Astrocyte of the spinal cord (primary cell): Measurements from ENCODE around the gene KIDINS220.

ENCODE experiments used
- DNase-seq: peaks from one replicate; pipeline ENCODE4 v3.0.0; 2011; ENCODE audit warnings: low read depth, low spot score
- H3K4me3 ChIP-seq: 2 replicates; pipeline ENCODE4 v1.5.1; 2011; ENCODE audit warnings: low read depth, mild to moderate bottlenecking, low read length, moderate library complexity
- in situ Hi-C: cut with HindIII; loops from 2 replicates; pipeline ENCODE4 v1.10.0; 2017; ENCODE audit warnings: low sequenced_read_pairs
- TF ChIP-seq, protein P1 (sequence below): IDR thresholded peaks from 2 replicates; pipeline ENCODE4 v1.5.1; 2012; ENCODE audit warnings: low read depth, mild to moderate bottlenecking, low read length, inconsistent platforms

Gene KIDINS220

DNA sequence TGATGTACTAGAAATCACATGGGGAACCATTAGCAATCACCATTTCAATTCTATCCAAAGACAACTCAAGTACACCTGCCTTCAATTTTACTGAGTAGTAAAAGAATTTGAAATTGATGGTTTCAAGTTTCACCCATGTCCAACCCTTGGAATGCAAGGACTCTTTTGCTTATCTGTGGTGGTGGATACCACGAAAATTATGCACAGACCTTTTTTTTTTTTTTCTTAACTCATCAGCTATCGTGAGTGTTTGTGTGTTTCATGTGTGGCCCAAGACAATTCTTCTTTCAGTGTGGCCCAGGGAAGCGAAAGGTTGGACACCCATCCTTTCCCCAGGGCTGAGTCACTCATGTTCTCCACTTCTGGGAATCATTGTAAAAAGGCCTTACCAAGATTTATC lies 132.5 kb downstream of the KIDINS220 start:
- TF ChIP-seq, protein P1, sequence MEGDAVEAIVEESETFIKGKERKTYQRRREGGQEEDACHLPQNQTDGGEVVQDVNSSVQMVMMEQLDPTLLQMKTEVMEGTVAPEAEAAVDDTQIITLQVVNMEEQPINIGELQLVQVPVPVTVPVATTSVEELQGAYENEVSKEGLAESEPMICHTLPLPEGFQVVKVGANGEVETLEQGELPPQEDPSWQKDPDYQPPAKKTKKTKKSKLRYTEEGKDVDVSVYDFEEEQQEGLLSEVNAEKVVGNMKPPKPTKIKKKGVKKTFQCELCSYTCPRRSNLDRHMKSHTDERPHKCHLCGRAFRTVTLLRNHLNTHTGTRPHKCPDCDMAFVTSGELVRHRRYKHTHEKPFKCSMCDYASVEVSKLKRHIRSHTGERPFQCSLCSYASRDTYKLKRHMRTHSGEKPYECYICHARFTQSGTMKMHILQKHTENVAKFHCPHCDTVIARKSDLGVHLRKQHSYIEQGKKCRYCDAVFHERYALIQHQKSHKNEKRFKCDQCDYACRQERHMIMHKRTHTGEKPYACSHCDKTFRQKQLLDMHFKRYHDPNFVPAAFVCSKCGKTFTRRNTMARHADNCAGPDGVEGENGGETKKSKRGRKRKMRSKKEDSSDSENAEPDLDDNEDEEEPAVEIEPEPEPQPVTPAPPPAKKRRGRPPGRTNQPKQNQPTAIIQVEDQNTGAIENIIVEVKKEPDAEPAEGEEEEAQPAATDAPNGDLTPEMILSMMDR: no peak
- H3K4me3 ChIP-seq: no peak overlapping the region
- DNase-seq: no peak
- in situ Hi-C loops: no loop called here

DNA sequence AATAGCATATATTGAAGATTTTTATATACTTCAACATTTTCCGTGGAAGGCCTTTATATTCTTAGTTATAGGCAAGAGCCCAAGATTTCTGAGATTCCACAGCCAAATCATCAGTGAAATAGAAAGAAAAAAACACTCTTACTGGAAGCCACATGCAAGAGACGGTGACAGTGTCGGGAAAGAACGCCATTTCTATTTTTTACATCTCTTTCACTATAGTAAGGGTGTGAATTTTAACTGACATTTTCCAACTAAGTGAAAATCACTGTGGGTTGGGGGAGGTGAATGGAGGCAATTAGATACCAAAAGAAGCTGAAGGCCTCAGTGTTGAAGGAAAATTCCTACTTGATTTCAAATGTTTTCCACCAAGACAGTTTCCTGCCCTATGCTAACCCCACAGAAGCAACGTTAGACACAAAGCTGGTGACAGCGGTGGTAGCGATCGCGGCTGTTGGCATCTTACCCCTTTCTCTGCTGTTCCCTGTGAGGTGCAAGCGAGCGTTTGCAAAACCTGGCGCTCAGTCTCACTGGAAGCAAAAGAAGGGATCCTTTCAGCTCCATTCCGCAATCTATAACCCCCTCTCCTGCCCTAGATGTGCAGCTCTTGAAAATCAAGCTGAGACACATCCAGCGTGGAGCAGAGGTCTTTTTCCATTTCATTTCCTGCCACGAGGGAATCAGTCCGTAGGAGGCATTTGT lies 135.6 kb downstream of the KIDINS220 start:
- TF ChIP-seq, protein P1: no peak

DNA sequence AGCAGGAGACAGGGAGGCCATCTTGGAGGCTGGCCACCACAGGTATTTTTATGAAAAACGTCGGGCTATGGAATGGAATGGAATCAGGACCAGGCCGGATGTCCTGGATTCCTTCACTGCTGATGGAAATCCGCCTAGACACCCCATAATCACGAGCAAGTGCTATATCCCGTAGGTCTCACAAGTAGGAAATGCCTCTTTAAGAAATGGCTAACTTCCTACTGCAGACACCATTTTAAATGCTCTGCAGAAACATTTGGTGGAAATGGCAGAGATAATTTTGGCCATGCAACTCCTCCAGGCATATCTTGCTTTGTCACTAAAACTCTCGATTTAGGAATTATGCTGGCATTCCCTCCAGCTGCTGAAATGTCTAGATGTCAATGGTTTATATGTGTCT lies 137.6 kb downstream of the KIDINS220 start:
- no peak for DNase-seq
- H3K4me3 ChIP-seq: no peak overlapping the region
- TF ChIP-seq, protein P1: no peak
- in situ Hi-C loops: no loop called here

More for the DNA sequence above, 135.6 kb downstream of the KIDINS220 start:
- in situ Hi-C loops: no loop called here
- H3K4me3 ChIP-seq: no peak overlapping the region
- DNase-seq: no peak

DNA sequence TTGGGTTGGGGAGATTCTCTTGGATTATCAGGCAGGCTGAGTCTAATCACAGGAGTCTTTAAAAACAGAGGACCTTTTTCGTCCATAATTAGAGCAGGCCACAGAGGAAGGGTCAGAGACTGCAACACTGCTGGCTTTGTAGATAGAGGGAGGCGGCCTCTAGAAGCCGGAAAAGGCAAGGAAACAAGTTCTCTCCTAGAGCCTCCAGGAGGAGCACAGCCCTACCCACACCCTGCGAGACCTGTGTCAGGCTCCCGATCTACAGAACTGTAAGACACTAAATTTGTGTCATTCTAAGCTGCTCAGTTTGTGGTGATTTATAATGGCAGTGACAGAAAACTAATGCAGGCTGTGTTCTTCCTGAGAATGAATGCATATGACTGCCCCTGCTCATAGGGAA lies 140.2 kb downstream of the KIDINS220 start:
- no peak for DNase-seq
- in situ Hi-C loops: no loop called here
- TF ChIP-seq, protein P1: no peak

DNA sequence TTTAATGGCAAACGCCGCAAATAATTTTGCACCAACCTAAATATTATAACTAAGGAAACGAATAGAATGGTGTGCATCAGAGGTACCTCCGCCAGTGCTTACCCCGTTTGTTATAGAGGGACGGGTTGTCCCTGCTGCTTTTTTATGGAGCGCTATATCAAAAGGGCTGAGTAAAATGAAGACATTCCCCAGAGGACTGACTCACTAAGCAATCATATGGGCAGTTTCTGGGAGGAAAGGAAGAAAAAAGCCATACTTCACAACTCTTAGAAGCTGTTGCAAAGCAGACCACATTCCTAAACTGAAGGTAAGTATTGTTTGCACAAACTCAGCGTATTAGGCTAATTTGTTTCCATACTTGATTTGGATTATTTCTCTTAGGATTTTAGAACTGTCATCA lies 142.7 kb downstream of the KIDINS220 start:
- H3K4me3 ChIP-seq: no peak overlapping the region
- TF ChIP-seq, protein P1: no peak
- in situ Hi-C loops: no loop called here
- DNase-seq: peak; percentile 49

More for the DNA sequence above, 140.2 kb downstream of the KIDINS220 start:
- no peak overlapping the region for H3K4me3 ChIP-seq

DNA sequence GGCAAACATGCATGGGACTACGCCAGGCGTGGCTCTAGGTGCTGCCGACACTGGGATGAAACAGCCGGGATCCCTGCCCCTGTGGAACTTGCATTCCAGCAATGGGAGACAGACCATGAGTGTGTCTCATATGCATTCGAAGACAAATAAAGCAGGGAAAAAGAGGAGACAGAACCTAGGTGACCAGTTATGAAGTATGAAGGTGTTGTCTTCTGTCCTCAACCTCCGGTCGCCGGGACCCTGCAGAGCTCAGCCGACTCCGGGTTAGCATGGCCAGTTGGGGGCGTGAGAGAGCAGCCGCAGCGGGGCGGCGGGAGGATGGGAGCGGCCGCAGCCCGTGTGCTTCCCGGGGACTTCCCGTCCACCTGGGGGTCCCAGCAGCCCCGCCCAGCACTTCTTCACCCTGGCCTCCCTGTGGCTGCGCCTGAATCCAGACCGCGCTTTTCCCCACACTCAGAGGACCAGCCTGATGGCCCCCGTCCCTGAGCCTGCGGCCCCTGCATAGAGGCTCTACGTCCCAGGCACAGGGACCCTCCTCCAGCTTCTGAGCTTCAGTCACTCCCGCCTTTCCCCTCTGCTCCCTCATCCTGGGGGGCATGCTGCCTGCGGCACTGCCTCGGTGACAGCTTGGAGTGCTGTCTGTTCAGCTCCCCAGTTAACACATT lies 144.1 kb downstream of the KIDINS220 start:
- in situ Hi-C loops: no loop called here
- TF ChIP-seq, protein P1: peak; percentile 78
- H3K4me3 ChIP-seq: peak overlapping the region; percentile 16
- no peak for DNase-seq
